Superior temporal gyrus (tissue), 1 donor: ENCODE results near the gene ZNF714.
A peak's percentile ranks its signal among the peaks of the same experiment; 100 is the strongest.
"Not testable (repeated sequence)": the region's sequence is repeated elsewhere in the genome, so short reads cannot be mapped to it uniquely, and the experiment has no call there.

Experiments
- DNase-seq: peaks from one replicate; pipeline ENCODE4 v3.0.0-alpha.2; 2016; ENCODE audit errors: extremely low spot score

Gene ZNF714

DNA sequence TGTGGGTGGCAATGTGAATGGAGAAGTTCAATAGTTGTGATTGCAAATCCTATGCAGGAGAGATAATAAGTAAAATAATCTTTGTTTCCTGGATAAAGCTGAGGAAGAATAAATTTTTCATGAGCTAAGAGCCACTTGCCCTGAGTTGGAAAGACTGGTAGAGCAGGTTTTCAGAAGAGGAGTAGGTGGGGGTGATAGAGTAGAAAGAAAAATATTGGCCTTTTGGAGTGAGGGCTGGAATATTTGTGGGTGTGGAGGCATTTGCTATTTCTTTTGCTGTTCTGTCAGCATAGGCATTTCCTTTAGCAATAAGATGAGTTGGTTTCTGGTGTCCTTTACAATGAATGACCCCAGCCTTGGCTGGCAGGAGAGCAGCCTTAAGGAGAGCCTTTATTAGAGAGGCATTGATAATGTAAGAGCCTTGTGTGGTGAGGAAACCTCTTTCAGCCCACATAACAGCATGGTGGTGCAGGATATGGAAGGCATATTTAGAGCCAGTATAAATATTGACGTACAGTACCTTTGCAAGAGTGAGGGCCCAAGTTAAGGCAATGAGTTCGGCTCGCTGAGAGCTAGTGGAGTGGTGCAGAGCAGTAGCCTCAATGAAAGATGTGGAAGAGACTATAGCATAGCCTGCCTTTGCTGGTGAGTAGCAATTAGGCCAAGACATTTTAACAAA, 48.2 kb downstream of the ZNF714 start:
- DNase-seq, result no peak

GRCh38 chr19:21133633-21134032, 51.6 kb downstream of the ZNF714 start:
- no peak for DNase-seq

DNA sequence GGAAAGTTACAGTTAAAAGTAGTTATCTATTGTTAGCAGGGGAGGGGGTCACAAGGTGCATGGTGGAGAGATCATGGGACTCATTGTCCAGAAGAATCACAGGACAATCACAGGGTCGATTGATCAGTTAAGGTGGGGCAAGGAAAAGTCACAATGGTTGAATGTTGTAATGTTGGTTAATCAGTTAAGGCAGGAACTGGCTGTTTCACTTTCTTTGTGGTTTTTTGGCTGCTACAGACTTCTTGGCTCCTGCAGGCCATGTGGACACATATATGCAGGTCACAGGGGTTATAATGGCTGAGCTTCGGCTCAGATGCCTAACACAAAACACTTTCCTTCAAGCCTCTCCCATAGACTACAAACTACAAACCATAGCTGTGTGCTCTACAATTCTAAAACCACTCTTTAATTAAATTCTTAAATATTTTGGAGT, 52.9 kb downstream of the ZNF714 start:
- DNase-seq, result no peak

DNA sequence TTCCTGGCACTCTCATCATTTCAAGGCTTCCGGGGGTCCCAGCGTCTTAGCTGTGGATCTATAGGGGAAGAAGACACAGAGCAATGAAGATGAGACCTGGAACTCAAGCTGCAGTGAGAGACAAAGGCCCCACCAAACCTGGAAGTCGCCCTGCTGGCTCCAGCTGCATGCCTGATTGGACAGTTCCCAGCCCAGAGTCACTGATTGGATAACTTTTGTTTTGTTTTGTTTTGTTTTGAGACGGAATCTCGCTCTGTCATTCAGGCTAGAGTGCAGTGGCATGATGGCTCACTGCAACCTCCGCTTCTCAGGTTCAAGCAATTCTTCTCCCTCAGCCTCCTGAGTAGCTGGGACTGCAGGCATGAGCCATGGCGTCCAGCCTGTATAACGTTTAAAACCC, 53.4 kb downstream of the ZNF714 start:
- no peak for DNase-seq

DNA sequence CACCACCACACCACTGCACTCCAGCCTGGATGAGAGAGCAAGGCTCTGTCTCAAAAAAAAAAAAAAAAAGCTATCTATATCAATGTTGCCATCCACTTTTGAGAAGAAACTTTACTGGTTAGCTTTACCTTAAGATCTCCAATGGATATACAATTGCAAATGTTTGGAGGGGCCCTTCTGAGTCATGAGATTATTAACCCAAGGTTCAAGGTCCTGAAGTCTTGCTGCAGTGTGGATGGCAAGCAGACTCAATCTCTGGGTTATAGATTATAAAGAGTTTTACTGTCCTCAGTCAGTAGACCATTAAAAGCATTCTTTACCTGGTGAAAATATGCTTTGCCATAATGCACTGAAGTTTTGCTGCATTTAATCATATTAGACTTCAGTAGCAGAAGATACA, 56.1 kb downstream of the ZNF714 start:
- DNase-seq, result no peak

- DNase-seq, result not testable (repeated sequence)
Measured at GRCh38 chr19:21141006-21141405, 59.0 kb downstream of the ZNF714 start.

DNA sequence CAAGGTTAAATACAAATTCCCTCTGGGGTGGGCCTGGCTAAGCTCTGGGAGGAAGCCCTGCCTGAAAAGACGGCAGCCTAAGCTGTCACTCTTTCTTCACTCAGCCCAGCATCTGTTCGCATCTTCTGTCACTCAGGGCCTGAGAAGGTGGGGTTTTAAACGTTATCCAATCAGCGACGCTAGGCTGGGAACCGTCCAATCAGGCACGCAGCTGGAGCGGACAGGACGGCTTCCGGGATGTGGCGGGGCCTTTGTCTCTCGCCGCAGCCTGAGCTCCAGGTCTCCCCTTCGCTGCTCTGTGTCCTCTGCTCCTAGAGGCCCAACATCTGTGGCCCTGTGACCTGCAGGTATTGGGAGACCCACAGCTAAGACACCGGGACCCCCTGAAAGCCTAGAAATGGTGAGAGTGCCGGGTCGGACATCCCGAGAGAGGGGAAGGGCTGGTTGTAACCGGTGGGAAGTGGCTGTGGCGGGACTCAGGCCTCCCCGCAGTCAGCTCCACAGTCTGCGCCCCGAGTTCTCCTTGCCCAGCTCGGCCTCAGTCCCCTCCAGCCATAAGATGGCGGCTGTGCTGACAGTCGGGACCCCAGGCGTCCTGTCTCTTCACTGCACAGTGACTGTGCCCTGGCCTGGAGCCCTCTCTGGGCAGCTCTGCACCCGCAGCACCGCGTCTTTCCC, 59.9 kb downstream of the ZNF714 start, which contains the start of gene ZNF431:
Gene ZNF431 (plus strand): TSS at position 254 of the 678 bp plus-strand sequence. CDS start 144 bp downstream, at position 398.
- peak; percentile 98 for DNase-seq

DNA sequence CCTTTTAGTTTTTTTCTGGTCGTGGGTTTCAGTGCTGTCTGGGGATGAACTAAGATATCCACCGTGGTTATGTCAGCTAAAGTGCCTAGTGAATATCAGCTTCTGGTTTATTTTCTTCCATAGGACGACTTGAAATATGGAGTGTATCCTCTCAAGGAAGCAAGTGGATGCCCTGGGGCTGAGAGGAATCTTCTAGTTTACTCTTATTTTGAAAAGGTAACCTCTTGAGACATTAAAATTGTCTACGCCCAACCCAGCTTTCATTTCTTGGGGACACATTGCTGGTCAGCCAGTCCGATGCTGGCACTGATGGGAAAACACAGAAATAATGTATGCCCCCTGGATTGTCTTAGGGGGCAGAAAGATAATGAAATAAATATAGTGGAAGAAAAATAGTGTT, 61.4 kb downstream of the ZNF714 start:
- DNase-seq, result no peak

- no peak for DNase-seq
Measured at GRCh38 chr19:21143854-21144253, 61.9 kb downstream of the ZNF714 start.

DNA sequence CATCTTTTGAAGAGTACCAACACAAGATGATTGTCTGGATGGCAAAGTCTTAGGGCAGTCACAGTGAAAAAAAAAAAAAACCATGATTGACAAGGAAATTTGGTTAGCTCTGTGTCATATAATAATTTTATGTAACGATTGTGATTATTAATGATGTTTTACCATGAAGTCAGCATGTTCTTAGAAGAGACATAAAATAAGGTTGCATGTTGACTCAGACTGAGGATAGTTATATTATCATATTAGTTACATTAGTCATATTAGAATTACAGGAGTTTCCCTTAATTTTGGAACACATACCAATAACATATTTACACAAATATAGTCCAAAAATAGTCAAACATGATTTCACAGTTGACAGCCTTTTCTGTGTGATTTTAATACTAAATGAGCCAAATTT, 65.5 kb downstream of the ZNF714 start:
- DNase-seq, result no peak

- no peak for DNase-seq
Measured at GRCh38 chr19:21148681-21149080, 66.7 kb downstream of the ZNF714 start.

GRCh38 chr19:21149877-21150276, 67.9 kb downstream of the ZNF714 start:
- DNase-seq, result no peak

GRCh38 chr19:21151460-21151859, 69.5 kb downstream of the ZNF714 start:
- DNase-seq, result no peak

DNA sequence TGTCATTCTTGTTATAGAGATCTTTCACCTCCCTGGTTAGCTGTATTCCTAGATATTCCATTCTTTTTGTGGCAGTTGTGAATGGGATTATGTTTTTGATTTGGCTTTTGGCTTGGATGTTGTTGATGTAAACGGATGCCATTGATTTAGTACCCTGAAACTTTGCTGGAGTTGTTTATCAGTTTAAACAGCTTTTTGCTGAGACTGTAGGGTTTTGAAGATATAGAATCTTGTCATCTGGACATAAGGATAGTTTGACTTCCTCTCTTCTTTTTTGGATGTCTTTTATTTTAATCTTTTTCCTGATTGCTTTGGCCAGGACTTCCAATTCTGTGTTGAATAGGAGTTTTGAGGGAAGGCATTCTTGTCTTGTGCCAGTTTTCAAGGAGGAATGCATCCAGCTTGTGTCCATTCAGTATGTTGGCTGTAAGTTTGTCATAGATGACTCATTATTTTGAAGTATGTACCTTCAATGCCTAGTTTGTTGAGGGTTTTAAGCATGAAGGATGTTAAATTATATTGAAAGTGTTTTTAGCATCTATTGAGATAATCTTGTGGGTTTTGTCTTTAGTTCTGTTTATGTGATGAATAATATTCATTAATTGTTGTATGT, 76.6 kb downstream of the ZNF714 start:
- no peak for DNase-seq

DNA sequence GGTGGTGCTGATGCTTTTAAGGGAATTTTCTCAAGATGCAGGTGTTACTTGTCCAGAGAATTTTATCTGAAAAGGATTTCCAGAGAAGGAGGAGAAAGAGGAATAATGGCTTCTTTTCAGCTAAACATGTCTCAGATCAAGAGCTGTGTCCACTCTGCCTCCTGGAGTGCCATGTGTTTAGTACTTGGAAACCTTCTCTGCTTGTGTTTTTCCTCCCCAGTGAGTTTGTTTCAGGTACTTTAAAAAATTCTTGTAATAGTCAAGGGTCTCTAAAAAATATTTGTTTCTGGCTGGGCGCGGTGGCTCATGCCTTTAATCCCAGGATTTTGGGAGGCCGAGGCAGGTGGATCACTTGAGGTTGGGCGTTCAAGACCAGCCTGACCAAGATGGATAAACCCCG, 82.5 kb downstream of the ZNF714 start:
- DNase-seq, result no peak

GRCh38 chr19:21166436-21166835, 84.4 kb downstream of the ZNF714 start:
- DNase-seq, result no peak
